Activated CD4-positive, alpha-beta T cell treated with anti-CD3 and anti-CD28 coated beads, Interleukin-2, amount 50 U/mL, for 16 hours (primary cell): ENCODE measurements around the gene CACNA1C.

Source experiments
- DNase-seq: peaks from one replicate; pipeline ENCODE4 v3.0.0-alpha.2; 2020

CACNA1C gene

DNA sequence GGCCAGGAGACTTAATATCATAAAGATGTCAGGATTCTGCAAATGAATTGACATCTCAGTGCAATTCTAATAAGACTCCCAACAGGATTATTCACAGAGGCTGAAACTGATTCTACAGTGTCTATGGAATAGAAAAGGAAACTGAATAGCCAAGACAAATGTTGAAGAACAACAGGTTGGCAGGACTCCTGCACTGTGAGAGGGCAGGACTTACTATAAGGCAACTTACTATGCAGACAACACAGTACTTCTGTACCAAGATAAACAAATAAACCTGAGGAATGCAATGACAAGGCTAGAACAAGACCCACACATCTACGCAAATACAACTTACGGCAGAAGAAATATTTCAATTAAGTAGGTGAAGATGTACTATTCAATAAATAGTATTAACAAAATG, 609.7 kb downstream of the CACNA1C start:
- DNase-seq = no peak

- DNase-seq = no peak
These were observed 612.2 kb downstream of the CACNA1C start for GRCh38 chr12:2664721-2665577.

DNA sequence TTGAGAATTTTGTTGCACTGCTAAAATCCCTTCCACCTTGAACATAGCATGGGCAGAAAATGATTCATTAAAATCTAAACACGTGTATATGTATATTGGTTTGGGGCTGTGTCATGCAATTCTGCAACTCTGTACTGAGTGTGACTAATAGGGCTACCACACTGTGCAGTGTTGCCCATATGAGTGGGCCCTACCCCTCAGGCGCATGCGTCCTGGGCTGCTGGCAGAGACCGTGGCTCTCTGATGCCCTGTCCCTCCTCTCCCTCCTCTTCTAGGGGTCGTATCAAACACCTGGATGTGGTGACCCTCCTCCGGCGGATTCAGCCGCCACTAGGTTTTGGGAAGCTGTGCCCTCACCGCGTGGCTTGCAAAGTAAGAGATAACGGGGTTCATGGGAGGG, 613.6 kb downstream of the CACNA1C start:
- no peak for DNase-seq

DNA sequence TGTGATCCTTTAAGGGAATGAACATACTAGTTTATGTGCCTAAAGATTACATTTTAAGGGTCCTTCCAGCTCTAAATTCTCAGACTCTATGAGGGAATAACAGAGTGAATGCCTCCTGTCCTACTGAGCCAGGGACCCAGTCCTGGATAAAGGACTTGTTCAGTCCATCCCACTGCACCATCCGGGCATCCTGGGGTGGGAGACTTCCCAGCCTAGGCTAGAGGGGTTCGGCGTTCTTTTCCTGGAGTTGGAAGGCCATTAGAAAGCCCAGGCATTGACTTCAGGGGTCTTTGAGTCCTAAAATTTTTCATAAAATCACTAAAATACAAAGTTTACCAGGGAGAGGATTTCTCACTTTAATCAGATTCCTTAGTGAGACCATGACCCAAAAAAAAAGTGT, 614.1 kb downstream of the CACNA1C start:
- no peak for DNase-seq

DNA sequence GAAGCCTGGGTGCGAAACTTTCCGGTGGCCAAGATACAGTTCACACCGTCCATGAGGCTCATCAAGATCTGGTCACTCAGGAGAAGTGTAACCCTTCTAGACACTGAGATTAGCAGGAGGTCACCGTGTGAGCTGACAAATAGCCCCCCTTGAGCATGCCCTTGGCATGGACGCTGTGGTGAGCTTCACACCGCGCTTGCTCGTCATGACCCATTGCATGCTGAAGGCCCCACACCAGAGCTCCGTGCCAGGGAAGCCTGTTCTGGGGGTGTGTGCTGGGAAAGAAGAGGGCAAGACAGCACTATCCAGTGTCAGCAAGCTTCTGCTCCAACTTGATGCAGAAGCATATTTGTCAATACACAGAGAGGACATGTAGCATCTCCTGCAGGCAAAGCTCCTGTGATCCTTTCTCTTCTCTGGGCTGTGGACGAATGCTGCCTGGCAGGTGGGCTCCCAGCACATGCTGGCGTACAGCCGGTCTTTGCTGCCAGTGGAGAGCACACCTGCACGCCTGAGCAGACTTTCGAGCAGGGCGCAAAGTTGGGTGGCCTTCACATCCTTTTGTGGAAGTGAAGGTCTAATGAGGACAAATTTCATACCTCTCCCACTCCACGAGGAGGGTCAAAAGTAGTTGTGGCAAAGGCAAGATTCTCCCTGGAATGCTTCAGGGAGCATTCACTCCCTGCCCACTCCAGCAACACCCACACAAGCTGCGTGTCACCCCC, 615.1 kb downstream of the CACNA1C start:
- no peak for DNase-seq

DNA sequence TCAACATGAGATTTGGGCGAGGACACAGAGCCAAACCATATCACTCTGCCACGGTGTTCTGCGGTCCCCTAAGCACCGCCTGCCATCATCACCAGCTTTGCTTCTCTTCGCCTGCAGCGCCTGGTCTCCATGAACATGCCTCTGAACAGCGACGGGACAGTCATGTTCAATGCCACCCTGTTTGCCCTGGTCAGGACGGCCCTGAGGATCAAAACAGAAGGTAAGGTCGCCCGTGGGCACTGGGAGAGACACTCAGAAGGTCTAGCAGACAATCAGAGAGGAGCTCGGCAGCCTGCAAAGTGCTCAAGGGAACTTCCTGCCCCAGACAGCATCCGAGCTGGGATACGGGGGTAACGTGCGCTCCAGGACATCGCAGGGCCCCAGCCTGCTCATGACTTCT, 616.0 kb downstream of the CACNA1C start:
- no peak for DNase-seq

GRCh38 chr12:2669560-2669959, 616.8 kb downstream of the CACNA1C start:
- no peak for DNase-seq

GRCh38 chr12:2672863-2673262, 620.1 kb downstream of the CACNA1C start:
- no peak for DNase-seq

DNA sequence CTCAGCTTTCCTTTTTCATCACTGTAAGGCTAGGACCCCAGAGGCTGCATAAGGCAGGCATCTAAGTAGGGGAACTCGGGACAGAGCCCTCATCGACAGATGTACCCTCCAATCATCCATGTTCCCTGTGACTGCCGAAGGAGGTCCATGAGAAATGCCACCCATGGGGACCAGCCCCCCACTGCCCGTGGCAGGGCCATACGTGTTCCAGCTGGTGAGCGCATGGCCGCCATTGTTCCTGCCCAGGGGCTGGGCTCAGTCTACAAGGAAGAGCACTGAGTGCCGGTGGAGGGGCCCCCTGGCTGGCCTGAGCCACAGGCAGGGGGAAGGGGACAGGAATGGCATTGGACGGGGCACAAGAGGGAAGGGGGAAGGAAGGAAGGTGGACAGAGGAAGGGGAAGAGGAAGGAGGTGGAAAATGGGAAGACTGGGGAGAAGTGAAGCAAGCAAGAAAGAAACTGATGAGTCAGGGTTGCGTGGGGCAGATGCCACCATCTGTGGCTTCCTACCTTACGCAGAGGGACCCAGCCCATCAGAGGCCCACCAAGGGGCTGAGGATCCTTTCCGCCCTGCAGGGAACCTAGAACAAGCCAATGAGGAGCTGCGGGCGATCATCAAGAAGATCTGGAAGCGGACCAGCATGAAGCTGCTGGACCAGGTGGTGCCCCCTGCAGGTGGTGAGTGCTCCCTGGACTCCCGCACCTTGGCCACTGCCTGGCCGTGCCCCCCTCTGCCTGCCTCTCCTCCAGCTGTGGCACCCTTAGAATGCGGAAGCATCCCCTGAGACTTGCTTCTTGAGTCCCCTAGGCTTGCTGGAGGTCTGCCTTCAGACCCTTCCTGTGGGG, 621.4 kb downstream of the CACNA1C start:
- DNase-seq = no peak

GRCh38 chr12:2675776-2676175, 623.0 kb downstream of the CACNA1C start:
- no peak for DNase-seq

DNA sequence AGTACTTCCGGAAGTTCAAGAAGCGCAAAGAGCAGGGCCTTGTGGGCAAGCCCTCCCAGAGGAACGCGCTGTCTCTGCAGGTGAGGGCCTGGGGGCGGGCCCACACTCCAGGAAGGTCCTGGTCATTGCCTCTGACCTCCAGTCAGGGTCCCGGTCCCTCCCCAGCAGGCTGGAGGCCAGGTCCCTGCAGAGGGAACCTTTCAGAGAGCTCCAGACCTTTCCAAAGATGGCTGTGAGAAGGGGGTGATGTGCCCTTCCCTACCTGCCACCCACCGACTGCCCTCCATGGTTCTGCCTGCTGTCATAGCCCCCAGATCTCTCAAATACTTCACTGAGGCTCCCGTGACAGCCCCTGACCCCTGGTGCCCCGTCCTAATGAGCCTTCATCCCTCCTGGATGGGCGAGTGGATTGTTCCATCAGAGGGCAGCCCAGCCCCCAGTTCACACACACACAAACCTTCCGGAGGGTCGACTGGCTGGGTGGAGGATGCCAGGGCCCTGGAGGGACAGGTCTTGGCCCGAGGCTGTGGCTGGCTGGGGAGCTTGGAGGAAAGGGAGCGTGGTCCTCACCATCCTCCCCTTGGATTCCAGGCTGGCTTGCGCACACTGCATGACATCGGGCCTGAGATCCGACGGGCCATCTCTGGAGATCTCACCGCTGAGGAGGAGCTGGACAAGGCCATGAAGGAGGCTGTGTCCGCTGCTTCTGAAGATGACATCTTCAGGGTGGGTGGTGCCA, 624.5 kb downstream of the CACNA1C start:
- no peak for DNase-seq

DNA sequence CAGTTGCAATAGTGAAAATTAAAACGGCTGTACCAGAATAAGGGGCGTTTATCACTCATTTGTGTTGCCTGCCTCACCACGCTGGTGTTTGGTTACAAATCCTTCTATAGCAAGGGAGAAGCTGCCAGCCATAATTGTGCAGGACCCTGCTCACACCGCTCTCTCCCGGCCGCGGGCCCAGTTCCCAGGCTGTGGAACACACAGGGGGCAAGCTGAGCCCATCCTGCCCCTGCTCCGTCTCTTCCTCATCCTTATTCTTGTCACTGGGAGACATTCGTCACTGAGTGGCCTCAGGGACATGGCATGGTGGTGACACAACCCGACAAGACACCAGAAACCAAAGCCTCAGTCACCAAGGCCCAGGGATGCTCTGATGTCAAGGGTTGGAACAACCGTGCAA, 625.6 kb downstream of the CACNA1C start:
- DNase-seq = no peak

- DNase-seq = no peak
These were observed 626.5 kb downstream of the CACNA1C start for GRCh38 chr12:2679068-2679815.

DNA sequence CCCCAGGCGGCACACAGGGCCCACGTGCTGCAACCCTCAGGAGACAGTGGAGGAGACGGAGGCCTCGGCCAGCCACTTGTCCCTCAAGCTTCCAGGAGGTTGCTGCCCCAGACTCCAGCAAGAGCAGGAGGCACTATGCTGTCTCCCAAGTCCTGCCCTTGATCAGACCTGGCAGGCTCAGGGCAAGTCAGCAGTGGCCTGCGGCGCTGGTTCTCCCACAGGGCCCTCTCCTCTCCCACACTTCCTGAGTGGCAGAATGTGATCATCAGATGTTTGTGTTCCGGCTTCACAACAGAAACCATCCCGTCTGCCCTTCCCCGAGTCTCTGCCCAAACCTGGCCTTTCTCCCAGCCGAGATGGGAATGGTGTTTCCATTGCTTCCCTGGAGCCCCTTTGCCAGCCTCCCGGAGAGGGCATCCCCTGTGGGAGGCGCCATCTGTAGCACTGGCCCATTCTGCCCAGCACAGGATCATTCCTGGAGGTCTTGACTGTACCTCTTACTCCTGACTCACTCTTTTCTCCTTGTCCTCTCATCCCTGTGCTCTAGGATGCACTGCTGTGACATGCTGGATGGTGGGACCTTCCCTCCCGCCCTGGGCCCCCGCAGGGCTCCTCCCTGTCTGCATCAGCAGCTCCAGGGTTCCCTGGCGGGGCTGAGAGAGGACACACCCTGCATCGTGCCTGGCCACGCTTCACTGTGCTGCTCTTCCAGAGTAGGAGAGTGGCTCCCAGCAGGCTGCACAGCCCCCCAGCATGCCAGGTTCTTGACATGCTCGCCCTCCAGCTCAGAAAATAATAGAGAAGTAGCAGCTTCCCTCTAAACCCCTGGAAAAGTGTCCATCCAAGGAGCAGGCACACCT, 627.3 kb downstream of the CACNA1C start:
- DNase-seq = no peak

GRCh38 chr12:2680676-2681039, 627.9 kb downstream of the CACNA1C start:
- no peak for DNase-seq

GRCh38 chr12:2681450-2682205, 628.8 kb downstream of the CACNA1C start:
- no peak for DNase-seq

DNA sequence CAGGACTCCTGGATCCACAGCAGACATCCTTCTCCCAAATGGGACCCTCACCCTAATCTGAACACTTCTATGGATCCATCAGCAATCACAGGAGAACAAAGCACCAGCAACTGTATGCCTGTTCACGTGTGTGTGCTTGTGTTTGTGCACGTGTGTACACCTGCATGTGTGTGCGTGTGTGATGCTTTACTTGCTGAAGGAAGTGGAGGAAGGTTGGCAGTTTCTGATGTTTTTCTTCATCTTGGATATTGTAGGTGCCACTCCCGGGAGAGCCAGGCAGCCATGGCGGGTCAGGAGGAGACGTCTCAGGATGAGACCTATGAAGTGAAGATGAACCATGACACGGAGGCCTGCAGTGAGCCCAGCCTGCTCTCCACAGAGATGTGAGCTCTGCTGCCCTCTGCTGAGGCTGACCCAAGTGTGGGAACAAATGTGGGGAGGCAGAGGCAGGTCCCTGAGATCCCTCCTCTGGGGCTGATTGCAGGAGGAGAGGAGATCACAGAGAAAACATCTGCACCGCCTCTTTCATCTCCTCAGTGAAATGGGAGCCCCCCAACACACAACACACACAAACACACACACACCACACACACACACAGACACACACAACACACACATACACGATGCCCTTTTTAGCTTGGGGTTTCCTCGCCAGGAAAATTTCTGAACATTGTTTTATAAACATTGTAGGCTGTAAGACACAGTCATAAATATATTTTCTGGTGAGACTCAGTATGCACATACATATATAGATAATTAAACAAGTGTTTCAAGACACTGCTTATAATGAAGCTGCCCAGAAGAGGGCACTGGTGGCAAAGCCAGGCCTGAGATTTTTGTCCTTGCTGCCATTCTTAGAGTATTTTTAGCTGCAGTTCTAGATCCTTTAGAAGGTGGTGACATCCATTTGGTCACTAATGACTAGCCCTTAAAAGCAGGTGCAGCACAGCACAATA, 629.8 kb downstream of the CACNA1C start:
- DNase-seq = peak; percentile 43

DNA sequence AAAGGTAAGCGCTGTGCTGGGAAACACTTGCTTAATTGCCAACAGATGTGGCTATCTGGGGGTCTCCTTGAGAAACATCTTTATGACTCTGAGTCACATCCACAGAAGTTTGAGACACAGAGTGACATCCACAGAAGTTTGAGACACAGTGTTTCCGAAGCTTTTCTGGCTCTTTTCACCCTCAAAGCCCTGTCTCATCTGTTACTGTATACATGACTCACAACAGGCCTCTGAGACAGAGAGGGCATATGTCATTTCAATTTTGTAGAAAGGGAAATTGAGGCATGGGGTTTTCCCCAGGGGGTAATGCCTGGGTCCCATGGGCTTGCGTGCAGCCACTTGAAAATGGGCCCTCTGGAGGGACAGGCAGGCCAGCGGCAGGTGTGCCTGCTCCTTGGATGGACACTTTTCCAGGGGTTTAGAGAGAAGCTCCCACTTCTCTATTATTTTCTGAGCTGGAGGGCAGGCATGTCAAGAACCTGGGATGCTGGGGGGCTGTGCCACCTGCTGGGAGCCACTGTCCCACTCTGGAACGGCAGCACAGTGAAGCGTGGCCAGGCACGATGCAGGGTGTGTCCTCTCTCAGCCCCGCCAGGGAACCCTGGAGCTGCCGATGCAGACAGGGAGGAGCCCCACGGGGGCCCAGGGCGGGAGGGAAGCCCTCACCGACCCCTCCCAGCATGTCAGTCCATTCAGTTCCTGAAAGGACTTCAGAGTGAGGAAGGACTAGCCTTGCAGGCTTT, 630.7 kb downstream of the CACNA1C start:
- DNase-seq = no peak
